Activated T-helper 1 cell treated with Interleukin-2 at 50 U/mL for 16 hours (primary cell): ENCODE data around the gene EFCAB10.
"Not testable (repeated sequence)": the region's sequence is repeated elsewhere in the genome, so short reads cannot be mapped to it uniquely, and the experiment has no call there.

Experiments
- DNase-seq: peaks from one replicate; pipeline ENCODE4 v3.0.0-alpha.2; 2020; ENCODE audit warnings: low read depth

EFCAB10 gene

DNA sequence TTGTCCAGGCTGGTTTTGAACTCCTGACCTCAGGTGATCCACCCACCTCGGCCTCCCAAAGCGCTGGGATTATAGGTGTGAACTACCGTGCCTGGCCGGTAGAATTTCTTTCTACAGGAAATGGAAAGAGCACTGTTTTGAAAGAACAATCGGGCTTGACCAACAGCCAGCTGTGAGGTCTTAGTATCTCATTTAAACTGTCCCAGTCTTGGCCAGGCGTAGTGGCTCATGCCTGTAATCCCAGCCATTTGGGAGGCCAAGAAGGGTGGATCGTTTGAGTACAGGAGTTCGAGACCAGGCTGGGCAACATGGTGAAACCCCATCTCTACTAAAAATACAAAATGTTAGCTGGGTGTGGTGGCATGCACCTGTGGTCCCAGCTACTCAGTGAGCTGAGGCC is 17.8 kb upstream of the EFCAB10 start:
- not testable (repeated sequence) for DNase-seq

DNA sequence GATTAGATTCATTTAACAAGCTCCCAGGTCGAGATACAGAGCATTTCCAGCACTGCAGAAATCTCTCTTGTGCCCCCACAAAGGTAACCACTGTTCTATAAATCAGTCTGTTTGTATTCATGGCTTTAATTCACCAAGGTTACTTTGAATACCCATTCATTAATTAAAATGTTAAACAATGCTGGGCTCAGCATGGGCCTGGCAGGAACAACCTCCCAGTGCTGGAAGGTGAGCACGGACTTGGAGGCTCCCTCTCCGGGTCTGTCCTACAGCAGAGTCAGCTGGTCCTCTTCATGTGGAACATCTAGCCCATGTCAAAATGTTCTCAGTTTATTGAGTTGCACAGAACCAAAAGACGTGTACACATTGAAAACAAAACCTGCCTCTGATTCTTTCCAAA is 15.6 kb upstream of the EFCAB10 start:
- DNase-seq, result no peak

DNA sequence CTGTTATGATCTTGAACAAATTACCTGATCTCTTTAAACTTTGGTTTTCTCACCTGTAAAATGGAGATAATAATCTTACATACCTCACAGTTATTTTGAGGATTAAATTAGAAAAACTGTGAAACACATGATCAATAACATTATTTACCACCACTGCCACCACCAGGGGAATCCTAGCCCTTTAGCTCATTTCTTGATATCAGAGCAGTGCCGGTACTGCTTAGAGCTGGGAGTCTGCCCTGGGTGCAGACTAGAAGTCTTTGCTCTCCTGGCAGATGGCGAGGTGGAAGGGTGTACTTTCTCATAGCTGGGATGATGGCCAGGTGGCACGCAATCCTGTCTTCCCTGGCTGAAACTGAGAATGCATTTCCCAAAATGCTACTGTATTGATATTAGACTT is 12.7 kb upstream of the EFCAB10 start:
- no peak for DNase-seq

- no peak for DNase-seq
Observed at GRCh38 chr7:105591522-105591921, 10.2 kb upstream of the EFCAB10 start.

GRCh38 chr7:105590793-105591192 is 9.5 kb upstream of the EFCAB10 start:
- DNase-seq, result no peak

GRCh38 chr7:105589356-105590077 is 8.2 kb upstream of the EFCAB10 start:
- DNase-seq, result peak; percentile 25

DNA sequence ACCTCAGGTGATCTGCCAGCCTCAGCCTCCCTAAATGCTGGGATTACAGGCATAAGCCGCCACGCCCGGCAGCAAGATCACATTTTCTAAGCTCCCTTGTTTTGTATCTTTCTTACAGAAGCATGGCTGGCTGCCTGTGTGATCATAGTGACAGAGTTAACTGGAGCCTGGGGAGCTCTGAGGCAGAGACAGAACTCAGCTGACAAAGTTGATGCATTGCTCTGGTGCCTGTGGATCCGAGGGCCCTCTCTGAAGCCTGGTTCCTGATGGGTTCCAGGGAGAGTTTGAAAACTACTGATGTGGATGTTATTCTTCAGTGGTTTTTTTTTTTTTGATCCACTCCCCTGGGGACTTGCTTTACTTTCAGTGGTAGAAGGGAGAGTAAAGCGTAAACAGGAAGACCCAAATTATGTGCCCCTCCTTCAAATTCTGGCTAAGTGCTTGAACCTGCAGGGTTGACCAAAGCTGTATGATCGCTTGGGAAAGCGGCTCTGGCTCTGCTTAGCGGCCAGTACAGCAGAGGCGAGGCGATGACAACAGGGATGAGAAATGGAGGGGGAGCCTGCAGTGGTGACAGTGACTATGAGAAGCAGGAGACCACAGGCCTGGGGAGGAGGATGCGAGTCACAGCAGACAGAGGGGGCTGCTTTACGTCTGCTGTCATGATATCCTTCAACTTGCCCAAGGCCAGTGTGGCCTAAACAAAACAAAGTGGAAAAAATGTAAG is 6.8 kb upstream of the EFCAB10 start:
- no peak for DNase-seq

GRCh38 chr7:105585850-105586500 is 4.7 kb upstream of the EFCAB10 start:
- DNase-seq, result no peak

DNA sequence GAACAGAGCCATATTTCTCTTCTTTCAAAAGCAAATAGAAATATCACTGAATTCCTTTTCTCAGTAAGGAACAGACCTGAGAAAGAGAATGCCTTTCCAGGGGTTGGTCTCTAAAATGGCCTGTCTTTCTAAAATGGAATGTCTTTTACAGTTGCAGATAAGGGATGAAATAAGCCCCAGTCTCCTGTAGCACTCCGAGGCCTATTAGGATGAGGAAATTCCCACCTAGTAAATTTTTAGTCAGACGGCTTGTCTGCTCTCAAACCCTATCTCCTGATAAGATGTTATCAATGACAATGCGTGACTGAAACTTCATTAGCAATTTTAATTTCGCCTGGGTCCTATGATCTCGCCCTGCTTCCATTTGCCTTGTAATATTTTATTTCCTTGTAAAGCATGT is 2.9 kb upstream of the EFCAB10 start:
- no peak for DNase-seq

DNA sequence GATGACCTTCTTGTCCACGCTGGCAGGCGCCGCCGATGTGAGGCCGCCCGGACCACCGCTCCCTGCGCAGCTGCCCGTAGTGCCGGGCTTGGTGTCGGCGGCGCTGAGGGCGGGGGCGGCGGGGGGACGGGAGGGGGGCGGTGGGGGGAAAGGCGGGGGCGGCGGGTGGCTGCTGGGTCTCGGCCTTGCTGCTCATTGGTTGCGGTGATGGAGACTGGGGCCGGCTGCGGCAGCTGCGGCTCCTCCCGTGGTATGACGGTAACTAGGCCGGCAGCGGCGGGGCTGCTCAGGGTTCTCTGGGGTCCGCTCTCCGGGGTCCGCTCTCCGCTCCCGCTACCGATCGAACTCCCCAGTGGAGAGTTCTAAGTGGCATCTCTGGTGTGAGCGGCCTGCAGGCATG is 1.8 kb upstream of the EFCAB10 start:
- no peak for DNase-seq

- no peak for DNase-seq
Observed at GRCh38 chr7:105580022-105580740, 1.1 kb downstream of the EFCAB10 start.

DNA sequence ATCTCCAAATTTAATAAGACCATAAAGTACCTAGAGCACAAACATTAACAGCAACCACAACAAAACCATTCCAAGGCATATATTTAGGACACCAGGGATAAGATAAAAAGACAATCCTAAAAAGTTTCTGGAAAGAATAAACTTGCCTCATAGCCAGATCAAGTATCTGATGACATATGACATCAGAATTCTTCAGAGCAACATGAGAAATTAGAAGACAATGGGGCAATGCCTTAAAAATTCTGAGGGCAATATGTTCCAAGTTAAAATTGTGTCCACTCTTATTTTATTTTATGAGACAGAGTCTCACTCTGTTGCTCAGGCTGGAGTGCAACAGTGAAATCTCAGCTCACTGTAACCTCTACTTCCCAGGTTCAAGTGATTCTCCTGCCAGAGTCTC is 2.8 kb downstream of the EFCAB10 start:
- DNase-seq, result no peak

DNA sequence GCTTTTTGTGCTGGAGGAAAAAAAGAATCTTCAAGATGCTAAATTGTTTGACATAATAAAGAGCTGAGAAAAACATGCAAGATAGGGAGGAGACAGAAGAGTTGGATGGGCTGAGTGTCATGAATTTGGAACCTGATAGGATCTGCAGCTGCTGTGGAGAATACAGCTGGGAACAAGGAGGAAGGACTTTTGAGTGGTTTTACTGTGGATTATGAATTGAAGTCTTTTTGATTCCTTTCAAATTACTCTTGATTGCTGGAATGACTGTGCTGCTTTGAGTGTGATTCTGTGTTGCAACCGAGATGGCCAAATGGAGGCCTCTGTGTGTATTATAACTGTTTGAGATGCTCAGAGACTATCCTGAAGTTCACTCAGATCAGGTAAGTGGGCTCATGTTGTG is 4.0 kb downstream of the EFCAB10 start:
- DNase-seq, result no peak

- DNase-seq, result no peak
Observed at GRCh38 chr7:105571891-105572290, 9.4 kb downstream of the EFCAB10 start.

DNA sequence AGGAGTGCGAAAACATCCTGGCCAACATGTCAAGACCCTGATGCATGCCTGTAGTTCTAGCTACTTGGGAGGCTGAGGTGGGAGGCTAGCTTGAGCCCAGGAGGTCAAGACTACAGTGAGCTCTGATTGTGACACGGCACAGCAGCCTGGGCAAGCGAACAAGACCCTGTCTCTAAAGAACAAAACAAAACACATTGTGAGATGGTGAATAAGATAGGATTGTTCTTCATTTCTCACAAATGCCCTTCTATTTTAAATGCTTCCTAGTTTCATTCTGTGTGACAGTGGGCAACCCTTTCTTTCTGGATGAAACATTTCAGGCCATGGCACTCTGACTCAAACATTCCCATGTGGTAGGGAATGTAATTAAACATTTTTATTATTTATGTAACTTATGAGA is 13.5 kb downstream of the EFCAB10 start:
- no peak for DNase-seq

- DNase-seq, result no peak
Observed at GRCh38 chr7:105567024-105567423, 14.3 kb downstream of the EFCAB10 start.

- no peak for DNase-seq
Observed at GRCh38 chr7:105565190-105565589, 16.1 kb downstream of the EFCAB10 start.

DNA sequence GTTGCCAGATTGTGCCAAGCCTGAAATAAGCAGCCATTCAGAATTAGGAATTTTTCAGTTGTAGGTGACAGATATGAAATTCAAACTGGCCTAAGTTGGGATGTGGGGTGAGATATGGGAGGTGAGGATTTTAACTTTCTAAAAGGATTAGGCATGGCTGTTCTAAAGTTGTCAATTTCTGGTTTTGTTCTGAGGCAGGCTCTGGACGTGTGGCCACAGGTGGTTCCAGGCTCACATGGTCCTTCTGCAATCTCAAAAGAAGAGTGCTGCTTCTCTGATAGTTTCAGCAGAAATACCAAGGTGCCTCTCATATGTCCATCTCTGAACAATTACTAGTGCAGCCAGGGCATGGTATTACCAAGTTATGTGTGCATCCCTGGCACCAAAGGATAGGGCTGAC is 21.4 kb downstream of the EFCAB10 start:
- DNase-seq, result no peak

DNA sequence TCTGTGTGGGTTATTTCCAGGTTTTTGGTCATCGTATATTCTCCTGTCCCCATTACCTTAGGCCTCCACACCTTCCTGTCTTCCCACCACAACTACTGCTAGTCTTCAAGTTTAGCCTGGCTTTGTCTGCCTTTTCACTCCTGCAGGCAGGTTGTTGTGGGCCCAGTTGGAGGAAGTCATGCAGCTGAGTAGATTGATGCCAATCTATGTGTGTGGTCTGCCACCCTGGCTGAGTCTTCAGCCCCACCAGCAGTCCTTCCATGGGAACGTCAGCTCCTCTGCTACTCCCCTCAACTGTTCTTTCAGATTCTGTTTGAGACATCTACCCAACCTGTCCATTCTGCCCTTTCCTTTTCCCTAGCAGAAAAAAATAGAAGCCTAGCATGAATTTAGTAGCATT is 43.0 kb downstream of the EFCAB10 start:
- no peak for DNase-seq

- DNase-seq, result no peak
Observed at GRCh38 chr7:105532709-105533460, 48.4 kb downstream of the EFCAB10 start.

DNA sequence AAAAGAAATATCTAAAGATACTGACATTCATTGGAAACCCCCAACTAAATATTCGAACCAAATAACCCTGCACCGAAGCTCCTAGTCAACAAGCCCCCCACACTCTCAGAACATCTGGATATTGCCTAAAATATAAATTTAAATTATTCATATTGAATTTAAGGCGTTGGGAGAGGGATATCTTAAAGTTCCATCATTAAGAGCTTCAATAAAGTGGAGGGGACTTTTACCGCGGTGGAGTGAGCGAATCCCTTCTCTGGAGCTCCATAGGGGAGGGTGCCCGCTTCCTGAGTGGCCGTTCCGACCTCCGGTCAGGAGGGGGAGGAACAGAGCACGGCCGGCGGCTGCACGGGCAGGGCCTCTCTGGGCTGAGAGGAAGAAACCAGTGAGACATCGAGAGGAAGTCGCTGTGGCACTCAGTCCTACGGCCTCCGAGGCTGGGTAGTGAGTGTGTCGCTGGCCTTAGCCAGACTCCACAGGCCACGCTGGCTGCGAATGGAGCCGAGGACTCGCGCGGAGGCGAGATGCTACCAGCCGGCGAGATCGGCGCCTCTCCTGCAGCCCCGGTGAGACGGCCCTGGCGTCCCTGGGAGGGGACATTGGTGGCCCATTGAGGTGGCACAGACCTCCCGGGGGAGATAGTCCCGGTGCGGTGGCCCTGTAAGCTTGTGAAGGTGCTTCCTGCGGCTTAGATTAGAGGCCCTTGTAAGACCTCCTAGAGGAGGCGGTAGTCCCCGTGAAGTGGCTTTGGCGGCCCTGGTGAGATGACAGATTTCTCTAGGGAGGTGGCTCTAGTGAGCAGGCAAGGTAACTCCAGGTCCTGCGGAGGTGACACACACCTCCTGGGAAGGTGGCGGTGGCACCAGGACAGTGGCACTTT is 49.3 kb downstream of the EFCAB10 start, which contains the start of gene RINT1:
Gene RINT1 (plus strand): TSS at position 410 of the 880 bp plus-strand sequence. CDS start 115 bp downstream, at position 525.
- peak; percentile 82 for DNase-seq
